GM13976 (cell line): Measurements from ENCODE around the gene C1orf146.

Experiments
- DNase-seq: peaks from one replicate; pipeline ENCODE4 v3.0.0; 2012; ENCODE audit warnings: low spot score
- in situ Hi-C: fragments of 300-500 bp; cut with MboI; formaldehyde crosslinking; loops from one replicate; pipeline ENCODE4 v1.12.0; 2022; ENCODE audit warnings: low sequenced_read_pairs, mixed read lengths, inconsistent platforms; ENCODE audit not compliant: unreplicated experiment
- TF ChIP-seq, protein P1 (sequence below): IDR thresholded peaks from 2 replicates; pipeline ENCODE4 v1.5.1; 2012; ENCODE audit warnings: borderline replicate concordance, mild to moderate bottlenecking; ENCODE audit not compliant: insufficient read depth; ENCODE audit errors: extremely low read depth, missing control alignments, control extremely low read depth

C1orf146 gene

DNA sequence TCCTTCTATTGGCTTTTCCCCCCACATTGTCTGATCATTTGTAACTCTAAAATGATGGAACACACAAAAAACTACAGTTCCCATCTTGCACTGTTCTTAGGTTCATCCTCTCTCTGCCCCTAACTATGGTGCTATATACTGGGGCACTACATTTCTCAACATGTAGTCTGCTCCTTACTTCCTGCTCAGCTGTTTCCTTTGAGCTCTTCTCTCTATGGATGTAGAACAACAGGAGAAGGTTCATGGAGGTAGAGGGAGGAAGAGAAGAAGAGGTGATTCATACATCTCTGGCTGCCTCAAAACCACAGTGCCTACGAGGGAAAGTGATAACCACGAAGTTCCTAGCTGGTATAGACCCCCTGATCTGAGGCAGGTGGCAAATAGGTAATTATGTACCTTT lies 7.0 kb upstream of the C1orf146 start:
- in situ Hi-C loops = no loop called here
- no peak for DNase-seq
- TF ChIP-seq, protein P1, sequence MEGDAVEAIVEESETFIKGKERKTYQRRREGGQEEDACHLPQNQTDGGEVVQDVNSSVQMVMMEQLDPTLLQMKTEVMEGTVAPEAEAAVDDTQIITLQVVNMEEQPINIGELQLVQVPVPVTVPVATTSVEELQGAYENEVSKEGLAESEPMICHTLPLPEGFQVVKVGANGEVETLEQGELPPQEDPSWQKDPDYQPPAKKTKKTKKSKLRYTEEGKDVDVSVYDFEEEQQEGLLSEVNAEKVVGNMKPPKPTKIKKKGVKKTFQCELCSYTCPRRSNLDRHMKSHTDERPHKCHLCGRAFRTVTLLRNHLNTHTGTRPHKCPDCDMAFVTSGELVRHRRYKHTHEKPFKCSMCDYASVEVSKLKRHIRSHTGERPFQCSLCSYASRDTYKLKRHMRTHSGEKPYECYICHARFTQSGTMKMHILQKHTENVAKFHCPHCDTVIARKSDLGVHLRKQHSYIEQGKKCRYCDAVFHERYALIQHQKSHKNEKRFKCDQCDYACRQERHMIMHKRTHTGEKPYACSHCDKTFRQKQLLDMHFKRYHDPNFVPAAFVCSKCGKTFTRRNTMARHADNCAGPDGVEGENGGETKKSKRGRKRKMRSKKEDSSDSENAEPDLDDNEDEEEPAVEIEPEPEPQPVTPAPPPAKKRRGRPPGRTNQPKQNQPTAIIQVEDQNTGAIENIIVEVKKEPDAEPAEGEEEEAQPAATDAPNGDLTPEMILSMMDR = no peak

DNA sequence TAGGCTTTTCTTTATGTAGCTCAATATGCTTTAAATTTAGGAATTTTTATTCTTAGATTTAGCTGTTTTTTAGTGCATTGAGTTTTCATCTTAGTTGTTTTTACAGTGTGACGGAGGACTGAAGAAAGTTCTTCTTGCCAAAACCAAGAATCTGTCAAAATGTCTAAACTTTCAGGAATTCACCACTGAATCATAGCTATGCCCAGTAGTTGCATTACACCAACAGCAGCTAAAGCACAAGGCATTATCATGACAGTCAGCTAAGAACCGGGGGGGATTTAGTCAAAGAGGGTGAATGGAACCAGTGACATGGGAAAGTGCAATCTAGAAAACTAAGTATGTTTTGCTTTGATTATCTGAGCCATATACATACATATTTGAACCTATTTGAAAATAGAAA lies 6.5 kb upstream of the C1orf146 start:
- no peak for DNase-seq
- in situ Hi-C loops = no loop called here

DNA sequence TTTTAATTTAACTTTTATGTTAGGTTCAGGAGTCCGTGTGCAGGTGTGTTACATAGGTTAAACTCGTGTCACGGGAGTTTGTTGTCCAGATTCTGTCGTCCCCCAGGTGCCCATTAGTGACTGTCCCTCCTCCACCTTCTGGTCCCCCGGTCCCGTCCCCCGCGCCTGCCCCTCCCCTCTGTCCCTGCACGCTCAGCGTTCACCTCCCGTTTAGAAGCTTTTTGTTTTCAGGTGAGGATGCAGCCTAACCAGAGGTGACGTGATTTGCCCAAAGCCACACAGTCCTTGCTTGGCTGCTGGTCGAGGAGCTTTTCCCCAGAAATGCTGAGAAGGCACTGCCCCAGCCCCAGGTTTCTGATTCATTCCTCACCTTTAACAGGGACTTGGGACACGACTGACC lies 844 bp downstream of the C1orf146 start:
- no peak for DNase-seq
- in situ Hi-C loops = no loop called here
- TF ChIP-seq, protein P1 = no peak

More for the DNA sequence above, 6.5 kb upstream of the C1orf146 start:
- TF ChIP-seq, protein P1 = no peak

DNA sequence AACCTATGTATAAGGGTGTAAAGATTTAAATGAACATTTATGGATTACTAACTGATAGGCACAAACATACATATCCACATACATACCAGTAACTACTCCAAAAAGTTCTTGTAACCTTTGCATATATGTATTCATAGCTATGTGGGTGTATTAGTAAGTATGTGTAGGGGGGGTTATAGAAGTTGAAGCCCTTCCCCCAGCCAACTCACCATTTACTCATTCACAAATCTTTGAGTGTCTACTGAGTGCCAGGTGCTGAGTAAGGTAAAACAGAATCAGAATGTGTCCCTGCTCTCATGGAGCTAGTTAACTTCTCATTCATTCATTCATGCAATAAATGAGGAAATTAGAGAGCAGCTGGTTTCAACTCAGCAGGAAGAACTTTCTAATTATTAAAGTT lies 1.3 kb downstream of the C1orf146 start:
- TF ChIP-seq, protein P1 = no peak
- in situ Hi-C loops = no loop called here
- DNase-seq = no peak

DNA sequence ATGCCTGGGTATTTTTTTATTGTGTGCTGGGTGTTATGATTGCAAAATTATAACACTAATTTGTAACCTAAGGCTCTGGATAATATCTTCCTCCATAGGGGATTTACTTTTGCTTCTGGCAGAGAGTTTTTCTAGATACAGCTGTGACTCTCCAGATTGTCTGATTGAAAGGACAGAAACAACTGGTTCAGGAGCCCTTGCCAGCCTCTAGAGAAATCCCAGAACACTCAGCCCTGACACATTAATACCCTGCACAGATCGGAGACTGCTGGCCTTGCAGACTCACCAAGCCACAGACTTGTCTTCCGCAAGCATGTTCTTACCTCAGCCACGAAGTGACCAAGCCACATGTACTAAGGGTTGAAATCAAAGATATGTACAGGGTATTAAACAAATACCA lies 10.7 kb downstream of the C1orf146 start:
- in situ Hi-C loops = no loop called here
- TF ChIP-seq, protein P1 = no peak
- DNase-seq = no peak

DNA sequence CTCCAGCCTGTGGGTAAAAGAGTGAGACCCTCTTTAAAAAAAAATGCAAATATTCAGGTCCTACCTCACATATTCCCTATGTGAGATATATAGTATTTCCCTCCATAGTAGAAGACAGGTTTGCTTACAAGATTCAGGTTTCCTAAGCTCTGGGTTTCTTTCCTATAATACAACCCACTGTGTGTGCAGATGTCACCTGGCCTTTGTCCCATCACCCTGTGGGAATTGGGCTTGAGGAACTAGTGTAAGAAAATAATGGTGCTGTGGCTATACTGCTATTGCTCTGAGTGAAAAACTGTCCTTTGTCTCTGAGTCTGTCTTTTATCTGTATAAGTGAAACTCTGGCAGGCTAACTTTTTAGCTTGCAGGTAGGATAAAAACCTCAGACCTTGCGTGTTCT lies 13.0 kb downstream of the C1orf146 start:
- in situ Hi-C loops = no loop called here
- no peak for DNase-seq
- TF ChIP-seq, protein P1 = no peak

DNA sequence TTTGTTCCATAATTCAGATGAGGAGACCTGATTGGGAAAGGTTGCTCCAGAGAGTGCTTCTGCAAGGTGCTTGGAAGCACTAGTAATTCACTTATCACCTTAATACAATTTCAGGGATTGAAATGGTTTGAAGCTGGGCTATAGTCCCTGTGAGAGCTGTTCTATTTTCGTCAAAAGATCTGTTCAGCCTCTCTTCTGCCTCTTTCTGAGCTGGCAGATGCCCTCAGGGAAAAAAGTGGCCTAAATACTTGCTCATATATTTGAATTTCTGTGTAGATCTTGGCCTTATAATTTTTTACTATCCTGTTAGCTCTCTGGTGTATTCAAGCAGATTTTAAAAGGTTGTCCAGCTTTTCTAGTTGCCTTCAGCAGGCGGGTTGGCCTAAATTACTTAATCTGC lies 22.3 kb downstream of the C1orf146 start:
- no peak for DNase-seq
- in situ Hi-C loops = no loop called here
- TF ChIP-seq, protein P1 = no peak
